ENCODE results near the gene CCDC180.

GRCh38 chr9:97280755-97281330 is 26.6 kb upstream of the CCDC180 start:
- TF ChIP-seq SP1 (IDR thresholded peaks at IDR 0.05) (no peak), CTCF (IDR thresholded peaks at IDR 0.05; ENCODE audit: low read depth, low read length, missing input control) (no peak), JUND (IDR thresholded peaks at IDR 0.05) (no peak), GABPA (IDR thresholded peaks at IDR 0.05 in 1 of 2, conservative IDR thresholded peaks at IDR 0.05 in 1 of 2) (no peak), RAD21 (IDR thresholded peaks at IDR 0.05) (no peak), MAX (IDR thresholded peaks at IDR 0.05) (no peak), TAF1 (conservative IDR thresholded peaks at IDR 0.05) (no peak), FOXA1 (IDR thresholded peaks at IDR 0.05) (no peak)

Data from liver (tissue), 3 donors.